Mesenchymal stem cell (in vitro differentiated cells and primary cell): ENCODE results near the gene TMEM164.

Experiments
- DNase-seq: peaks from one replicate; pipeline ENCODE4 v3.0.0-alpha.2; 2013
- H2AFZ ChIP-seq: one replicate; pipeline ENCODE4 v1.6.1; 2013; ENCODE audit warnings: low read depth, mild to moderate bottlenecking, control low read depth, inconsistent platforms, low read length, moderate library complexity
- H2AK5ac ChIP-seq: 2 replicates; pipeline ENCODE4 v1.6.1; 2013; ENCODE audit warnings: low read length, moderate library complexity, mild to moderate bottlenecking, inconsistent platforms; ENCODE audit not compliant: severe bottlenecking
- H2BK120ac ChIP-seq: one replicate; pipeline ENCODE4 v1.6.1; 2013; ENCODE audit warnings: low read depth, mild to moderate bottlenecking, inconsistent platforms, low read length, moderate library complexity
- H2BK12ac ChIP-seq, 2 experiments: one replicate each; pipeline ENCODE4 v1.6.1; 2013; ENCODE audit warnings: inconsistent platforms in 2 of 2, low read length in 2 of 2, mild to moderate bottlenecking in 2 of 2, moderate library complexity in 2 of 2, control low read depth in 1 of 2
- H2BK15ac ChIP-seq: one replicate; pipeline ENCODE4 v1.6.1; 2013; ENCODE audit warnings: mild to moderate bottlenecking, low read depth, inconsistent platforms; ENCODE audit not compliant: poor library complexity, severe bottlenecking
- H2BK5ac ChIP-seq: 2 replicates; pipeline ENCODE4 v1.6.1; 2013; ENCODE audit warnings: low read depth, mild to moderate bottlenecking, low read length, control low read depth, inconsistent platforms; ENCODE audit not compliant: poor library complexity, severe bottlenecking
- H3K14ac ChIP-seq, 2 experiments: one replicate each; pipeline ENCODE4 v1.6.1; 2013; ENCODE audit warnings: inconsistent platforms in 2 of 2, low read length in 2 of 2, control low read depth in 1 of 2, mild to moderate bottlenecking in 1 of 2, moderate library complexity in 1 of 2
- H3K18ac ChIP-seq, 2 experiments: one replicate each; pipeline ENCODE4 v1.6.1; 2013; ENCODE audit warnings: inconsistent platforms in 2 of 2, low read length in 2 of 2, control low read depth in 1 of 2, low read depth in 1 of 2, mild to moderate bottlenecking in 1 of 2
- H3K23ac ChIP-seq, 2 experiments: one replicate each; pipeline ENCODE4 v1.6.1; 2013; ENCODE audit warnings: inconsistent platforms in 2 of 2, low read length in 2 of 2, mild to moderate bottlenecking in 2 of 2, moderate library complexity in 2 of 2, control low read depth in 1 of 2
- H3K27ac ChIP-seq: 2 replicates; pipeline ENCODE4 v1.5.1; 2013; ENCODE audit warnings: mild to moderate bottlenecking, moderate library complexity, low read length, control low read depth, inconsistent platforms; ENCODE audit not compliant: poor library complexity, severe bottlenecking
- H3K27me3 ChIP-seq, 2 experiments: 2 replicates each; pipeline versions ENCODE4 v1.6.1 to v1.7.0; 2013; ENCODE audit warnings: low read length in 2 of 2, mild to moderate bottlenecking in 2 of 2, moderate library complexity in 2 of 2, control low read depth in 1 of 2, inconsistent platforms in 1 of 2; ENCODE audit not compliant: control insufficient read depth in 1 of 2, insufficient read depth in 1 of 2
- H3K36me3 ChIP-seq, 2 experiments: 2 replicates each; pipeline versions ENCODE4 v1.6.1 to v1.7.0; 2013; ENCODE audit warnings: low read length in 2 of 2, control low read depth in 1 of 2, inconsistent platforms in 1 of 2, low read depth in 1 of 2, mild to moderate bottlenecking in 1 of 2; ENCODE audit not compliant: insufficient read depth in 2 of 2, control insufficient read depth in 1 of 2
- H3K4ac ChIP-seq, 2 experiments: one replicate each; pipeline ENCODE4 v1.6.1; 2013; ENCODE audit warnings: inconsistent platforms in 2 of 2, low read length in 2 of 2, mild to moderate bottlenecking in 2 of 2, moderate library complexity in 2 of 2, control low read depth in 1 of 2, low read depth in 1 of 2
- H3K4me1 ChIP-seq: 2 replicates; pipeline ENCODE4 v1.6.1; 2013; ENCODE audit warnings: low read depth, low read length, control low read depth; ENCODE audit not compliant: control insufficient read depth, insufficient read depth
- H3K4me2 ChIP-seq: 2 replicates; pipeline ENCODE4 v1.6.1; 2013; ENCODE audit warnings: low read length, mild to moderate bottlenecking, inconsistent platforms; ENCODE audit not compliant: poor library complexity, severe bottlenecking
- H3K4me3 ChIP-seq, 2 experiments: 2 replicates each; pipeline versions ENCODE4 v1.5.1 to v1.7.0; 2013; ENCODE audit warnings: low read length in 2 of 2, mild to moderate bottlenecking in 2 of 2, control low read depth in 1 of 2, low read depth in 1 of 2; ENCODE audit not compliant: insufficient read depth in 1 of 2
- H3K79me1 ChIP-seq: replicated peaks from 2 replicates; pipeline ENCODE4 v1.6.1; 2013; ENCODE audit warnings: mild to moderate bottlenecking, control low read depth, low read length, inconsistent platforms; ENCODE audit not compliant: poor library complexity, severe bottlenecking
- H3K9ac ChIP-seq: 2 replicates; pipeline ENCODE4 v1.7.0; 2013; ENCODE audit warnings: mild to moderate bottlenecking, low read length, moderate library complexity
- H3K9me3 ChIP-seq: 2 replicates; pipeline ENCODE4 v1.7.0; 2013; ENCODE audit warnings: mild to moderate bottlenecking, low read length; ENCODE audit not compliant: control insufficient read depth
- H4K8ac ChIP-seq: one replicate; pipeline ENCODE4 v1.6.1; 2013; ENCODE audit warnings: inconsistent platforms, mild to moderate bottlenecking, low read length, moderate library complexity
- H4K91ac ChIP-seq: one replicate; pipeline ENCODE4 v1.6.1; 2013; ENCODE audit warnings: mild to moderate bottlenecking, low read length, inconsistent platforms
- WGBS: methylation state at CpG from one replicate; pipeline ENCODE4 v1.1.7; 2013; ENCODE audit warnings: mixed read lengths; 5-methylcytosine and 5-hydroxymethylcytosine counted together

TMEM164 gene

GRCh38 chrX:110041980-110042379 is 39.1 kb downstream of the TMEM164 start:
- H3K27me3 ChIP-seq = peaks cover 0 to 38% of the 10 kb centered on the region in 2 experiments
- H2BK15ac ChIP-seq = no peak overlapping the region
- H3K36me3 ChIP-seq = no peaks in the 10 kb centered on the region
- no peak overlapping the region for H3K4ac ChIP-seq
- no peak overlapping the region for H3K23ac ChIP-seq
- no peak overlapping the region for H3K9ac ChIP-seq
- WGBS = 93% methylated on average over 1 of the region's 2 CpGs
- H2AFZ ChIP-seq = no peak overlapping the region
- no peak overlapping the region for H4K8ac ChIP-seq
- H2BK120ac ChIP-seq = no peak overlapping the region
- no peak overlapping the region for H2AK5ac ChIP-seq
- H3K4me1 ChIP-seq = no peaks in the 10 kb centered on the region
- H3K14ac ChIP-seq = no peak overlapping the region
- no peaks in the 10 kb centered on the region for H3K9me3 ChIP-seq
- peaks cover 1% of the 10 kb centered on the region for H3K79me1 ChIP-seq
- no peak overlapping the region for H2BK12ac ChIP-seq
- DNase-seq = peak; percentile 16
- no peak overlapping the region for H2BK5ac ChIP-seq
- no peak overlapping the region for H3K18ac ChIP-seq
- H3K4me3 ChIP-seq = no peak overlapping the region
- H3K27ac ChIP-seq = no peak overlapping the region
- no peak overlapping the region for H3K4me2 ChIP-seq
- H4K91ac ChIP-seq = no peak overlapping the region

DNA sequence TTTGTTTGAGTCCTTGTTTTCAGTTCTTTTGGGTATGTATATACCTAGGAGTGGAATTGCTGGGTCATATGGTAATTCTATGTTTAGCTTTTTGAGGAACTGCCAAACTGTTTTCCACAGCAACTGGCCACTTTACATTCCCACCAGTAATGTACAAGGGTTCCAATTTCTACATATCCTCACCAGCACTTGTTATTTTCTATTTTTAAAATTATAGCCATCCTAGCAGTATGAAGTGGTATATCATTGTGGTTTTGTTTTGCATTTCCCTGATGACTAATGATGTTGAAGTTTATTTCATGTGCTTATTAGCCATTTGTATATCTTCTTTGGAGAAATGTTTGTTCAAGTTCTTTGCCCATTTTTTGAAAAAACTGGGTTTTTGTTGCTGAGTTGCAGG is 39.6 kb downstream of the TMEM164 start:
- Histone ChIP-seq H3K27ac (no peak overlapping the region), H2BK5ac (no peak overlapping the region), H3K14ac (no peak overlapping the region), H3K23ac (no peak overlapping the region), H3K79me1 (peaks cover 1% of the 10 kb centered on the region), H3K9ac (no peak overlapping the region), H3K18ac (no peak overlapping the region), H3K27me3 (peaks cover 0 to 39% of the 10 kb centered on the region in 2 experiments), H2BK15ac (no peak overlapping the region), H3K36me3 (no peaks in the 10 kb centered on the region), H3K9me3 (no peaks in the 10 kb centered on the region), H2BK12ac (no peak overlapping the region), H4K91ac (no peak overlapping the region), H2AFZ (no peak overlapping the region), H4K8ac (no peak overlapping the region), H2AK5ac (no peak overlapping the region), H3K4ac (no peak overlapping the region), H3K4me1 (no peaks in the 10 kb centered on the region), H3K4me2 (no peak overlapping the region), H3K4me3 (no peak overlapping the region), H2BK120ac (no peak overlapping the region)
- peak; percentile 70 for DNase-seq

DNA sequence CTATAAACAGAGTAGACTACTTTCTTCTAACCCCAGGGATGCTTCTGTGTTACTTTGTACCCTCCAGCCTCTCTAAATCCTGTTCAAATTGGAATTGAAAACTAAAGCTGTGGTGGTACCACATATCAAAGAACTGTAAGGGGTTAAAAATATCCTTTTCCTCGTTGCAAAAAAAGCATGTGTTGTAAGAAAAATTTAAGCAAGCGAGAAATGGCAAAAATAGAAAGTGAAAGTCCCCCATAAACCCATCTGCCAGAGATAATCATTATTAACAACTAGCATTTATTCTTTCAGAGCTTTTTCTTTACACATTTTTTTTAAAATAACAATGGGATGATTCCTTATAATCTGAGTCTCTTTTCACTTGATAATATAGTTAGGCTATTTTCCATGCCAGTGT is 40.6 kb downstream of the TMEM164 start:
- no CpG with 5 or more reads among the region's 2 CpGs for WGBS
- Histone ChIP-seq H3K14ac (no peak overlapping the region), H2AK5ac (no peak overlapping the region), H2BK15ac (no peak overlapping the region), H4K8ac (no peak overlapping the region), H2BK12ac (no peak overlapping the region), H3K36me3 (no peaks in the 10 kb centered on the region), H3K79me1 (peaks cover 1% of the 10 kb centered on the region), H2BK120ac (no peak overlapping the region), H3K18ac (no peak overlapping the region), H4K91ac (no peak overlapping the region), H3K4me1 (no peaks in the 10 kb centered on the region), H3K27ac (no peak overlapping the region), H3K4ac (no peak overlapping the region), H2BK5ac (no peak overlapping the region), H3K23ac (no peak overlapping the region), H3K4me3 (peak overlapping the region in 1 of 2 experiments; percentile 17), H3K9ac (no peak overlapping the region), H3K4me2 (no peak overlapping the region), H2AFZ (no peak overlapping the region), H3K9me3 (no peaks in the 10 kb centered on the region), H3K27me3 (peaks cover 0 to 36% of the 10 kb centered on the region in 2 experiments)
- peak; percentile 18 for DNase-seq

DNA sequence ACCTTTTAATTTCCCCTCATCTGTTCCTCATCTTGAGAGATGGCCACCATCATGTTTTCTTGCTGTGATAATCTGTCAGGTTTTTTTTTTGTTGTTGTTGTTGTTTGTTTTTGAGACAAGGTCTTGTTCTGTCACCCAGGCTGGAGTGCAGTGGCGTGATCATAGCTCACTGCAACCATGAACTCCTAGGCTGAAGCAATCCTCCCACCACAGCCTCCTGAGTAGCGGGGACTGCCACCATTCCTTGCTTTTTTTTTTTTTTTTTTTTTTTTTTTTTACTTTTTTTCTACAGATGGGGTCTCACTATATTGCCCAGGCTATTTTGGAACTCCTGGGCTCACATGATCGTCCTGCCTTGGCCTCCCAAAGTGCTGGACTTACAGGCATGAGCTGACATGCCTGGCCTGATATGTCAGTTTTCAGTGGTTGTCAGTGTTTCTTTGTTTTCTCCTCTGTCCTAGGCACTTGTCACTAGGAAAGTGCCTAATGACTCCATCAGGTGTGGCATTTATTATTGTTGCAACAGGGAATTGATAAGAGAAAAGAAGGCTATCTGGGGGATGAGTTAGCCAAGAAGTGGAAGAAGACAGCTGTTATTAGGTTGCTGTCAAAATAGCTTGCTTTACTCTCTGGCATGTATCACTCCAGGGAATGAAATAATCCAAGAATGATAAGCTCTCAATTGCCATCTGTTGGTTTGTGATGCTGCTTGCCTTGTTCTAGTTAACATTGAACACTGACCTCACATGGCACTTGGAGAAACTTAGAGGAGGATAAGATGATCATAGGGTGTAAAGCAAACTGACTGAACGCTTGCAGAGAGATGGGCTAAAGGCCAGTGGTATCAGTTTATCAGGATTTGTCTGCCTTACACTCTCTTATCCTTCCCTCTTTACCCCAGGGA is 41.7 kb downstream of the TMEM164 start:
- Histone ChIP-seq H2BK12ac (no peak overlapping the region), H4K8ac (no peak overlapping the region), H3K9ac (no peak overlapping the region), H2BK15ac (no peak overlapping the region), H3K27me3 (peaks cover 0 to 32% of the 10 kb centered on the region in 2 experiments), H2AFZ (no peak overlapping the region), H3K9me3 (no peaks in the 10 kb centered on the region), H3K4me2 (no peak overlapping the region), H3K23ac (no peak overlapping the region), H3K18ac (no peak overlapping the region), H4K91ac (no peak overlapping the region), H3K4me1 (no peaks in the 10 kb centered on the region), H3K4me3 (no peak overlapping the region), H3K4ac (no peak overlapping the region), H3K79me1 (peaks cover 1% of the 10 kb centered on the region), H2BK120ac (no peak overlapping the region), H3K36me3 (no peaks in the 10 kb centered on the region), H2BK5ac (no peak overlapping the region), H3K27ac (no peak overlapping the region), H2AK5ac (no peak overlapping the region), H3K14ac (no peak overlapping the region)
- no peak for DNase-seq
- 100% methylated on average over 1 of the region's 4 CpGs for WGBS
